ENCODE data around the gene HEMGN. TPM values are rescaled to one million over a fixed set of nuclear protein-coding genes. Genes with fewer than 3 reads are reported as not detected.

HEMGN gene
- total and polyA plus RNA-seq, 2 of the 13 experiments (the other 11 are each of a cell fraction or from before 2014, with no cell fraction given) = not detected

GRCh38 chr9:97895211-97895610, 42.8 kb downstream of the HEMGN start:
- DNase-seq (ENCODE audit: low spot score) (no peak), ATAC-seq (no peak), FAIRE-seq (no peak)
- no peak overlapping the region for H3K4me3 ChIP-seq (replicated peaks in 1 of 3; ENCODE audit: insufficient read depth in 1 of 3, low read depth in 2 of 3, low read length in 3 of 3)
- intact Hi-C loops (cut with micrococcal nuclease; ENCODE audit: unreplicated experiment) (no loop called here), in situ Hi-C loops (cut with HindIII; ENCODE audit: extremely low pct_ligation_motif_present, low pct_unique_long_range_greater_than_20kb) (no loop called here)
- H3K36me3 ChIP-seq (replicated peaks in 1 of 2; ENCODE audit: control insufficient read depth in 1 of 2, insufficient read depth in 2 of 2, low read length in 2 of 2) = peaks cover 0 to 1% of the 10 kb centered on the region in 2 experiments; a peak in 1 of 5 replicates
- TF ChIP-seq CCAR2 (optimal IDR thresholded peaks at IDR 0.05; ENCODE audit: low read depth, low read length) (no peak), ZNF580 (CRISPR knock-in tag; IDR thresholded peaks at IDR 0.05; ENCODE audit: borderline replicate concordance, low read depth) (no peak), HOXA3 (CRISPR knock-in tag; IDR thresholded peaks at IDR 0.05) (no peak), ATRX (CRISPR knock-in tag; IDR thresholded peaks at IDR 0.05; ENCODE audit: borderline replicate concordance) (no peak), AGO2 (optimal IDR thresholded peaks at IDR 0.05; ENCODE audit: low read depth, low read length) (no peak), HIC2 (CRISPR knock-in tag; IDR thresholded peaks at IDR 0.05; ENCODE audit: low read depth) (no peak), ARNT (IDR thresholded peaks at IDR 0.05) (no peak), ZNF674 (CRISPR knock-in tag; IDR thresholded peaks at IDR 0.05; ENCODE audit: low read depth) (no peak)
- no TSS peak for BruUV-seq (replicated peaks)
- H3K27me3 ChIP-seq (ENCODE audit: control insufficient read depth in 1 of 2, insufficient read depth in 2 of 2, low read length in 2 of 2) = no peaks in the 10 kb centered on the region
- H3K27ac ChIP-seq (ENCODE audit: extremely low read length, insufficient read depth, low read length) = no peak overlapping the region
- H2AFZ ChIP-seq (ENCODE audit: low read length) = no peak overlapping the region
- POLR2A ChIA-PET = no interaction called here
- H3K79me2 ChIP-seq (ENCODE audit: insufficient read depth, low read length) = no peaks in the 10 kb centered on the region
- no peak overlapping the region for H3K4me2 ChIP-seq (ENCODE audit: low read depth, low read length)
- no peaks in the 10 kb centered on the region for H4K20me1 ChIP-seq (ENCODE audit: insufficient read depth, low read length)
- peaks cover 1% of the 10 kb centered on the region for H3K4me1 ChIP-seq (ENCODE audit: insufficient read depth, low read length)
- 45% methylated on average over 1 of the region's 1 CpG for WGBS (ENCODE audit: low lambda C conversion rate)
- H3K9me3 ChIP-seq (ENCODE audit: low read length) = no peaks in the 10 kb centered on the region
- CTCF ChIA-PET (ENCODE audit: low intra/inter-chr PET ratio, low total read pairs) = no interaction called here
- H3K9ac ChIP-seq (ENCODE audit: insufficient read depth, low read depth, low read length) = no peak overlapping the region
